GM23338 (cell line): Measurements from ENCODE around the gene FXN. TPM values are rescaled to one million over a fixed set of nuclear protein-coding genes. Genes with fewer than 3 reads are reported as not detected.

Experiments used
- CREB1 ChIP-seq: fragments of 250-450 bp; sonication (Bioruptor Pico); IDR thresholded peaks from 2 replicates; pipeline ENCODE4 v1.5.0; 2020; ENCODE audit warnings: low read depth, mild to moderate bottlenecking, moderate library complexity
- EZH2 ChIP-seq: fragments of 200-600 bp; sonication (generic); IDR thresholded peaks from one replicate; pipeline ENCODE4 v1.8.0; 2017; ENCODE audit warnings: antibody characterized with exemption, mild to moderate bottlenecking, low read depth; ENCODE audit not compliant: unreplicated experiment
- EZH2phosphoT487 ChIP-seq: fragments of 200-600 bp; sonication (generic); IDR thresholded peaks from one replicate; pipeline ENCODE4 v1.8.1; 2018; ENCODE audit warnings: antibody characterized with exemption; ENCODE audit not compliant: unreplicated experiment
- JUNB ChIP-seq: IDR thresholded peaks from one replicate; pipeline ENCODE4 v1.6.1; 2016; ENCODE audit warnings: antibody characterized with exemption; ENCODE audit not compliant: unreplicated experiment
- NANOG ChIP-seq: IDR thresholded peaks from 2 replicates; pipeline ENCODE4 v1.6.1; 2016; ENCODE audit warnings: antibody characterized with exemption, borderline replicate concordance
- POLR2AphosphoS5 ChIP-seq: IDR thresholded peaks from 2 replicates; pipeline ENCODE4 v1.6.1; 2016; ENCODE audit warnings: antibody characterized with exemption, low read depth
- STAT1 ChIP-seq: IDR thresholded peaks from one replicate; pipeline ENCODE4 v1.6.1; 2016; ENCODE audit warnings: antibody characterized with exemption; ENCODE audit not compliant: unreplicated experiment
- ZNF331 ChIP-seq: fragments of 250-450 bp; sonication (Bioruptor Pico); IDR thresholded peaks from 2 replicates; pipeline ENCODE4 v1.5.0; 2020; ENCODE audit warnings: low read depth, mild to moderate bottlenecking, moderate library complexity
- polyA plus RNA-seq: library from polyadenylated mRNA; unstranded; fragments of >200 nt; fragmentation: Nextera tagmentation; extraction: Ambion mirVana; gene quantifications from 2 replicates; pipeline ENCODE4 v1.2.1, GENCODE V29; 2016
- total RNA-seq: library from RNA; depleted of rRNA; stranded (reverse); fragments of >200 nt; shearing (Covaris generic); gene quantifications from 2 replicates; pipeline ENCODE4 v1.2.3, GENCODE V29; 2014
- TF ChIP-seq, protein P1 (sequence below): fragments of 250-450 bp; sonication (Bioruptor Pico); IDR thresholded peaks from 2 replicates; pipeline ENCODE4 v1.5.0; 2020; ENCODE audit warnings: mild to moderate bottlenecking, moderate library complexity
- TF ChIP-seq, protein P2 (sequence below), 2 experiments: fragments of 200-600 bp in 1 of 2; sonication (generic) in 1 of 2; conservative IDR thresholded peaks; 2 replicates each; pipeline versions ENCODE4 v1.5.1 to v1.6.1; 2016 to 2017; ENCODE audit warnings: antibody characterized with exemption in 2 of 2, low read depth in 2 of 2, mild to moderate bottlenecking in 2 of 2, moderate library complexity in 1 of 2

FXN gene
- total and polyA plus RNA-seq, 2 experiments from 2014 or later = 26.1 to 66.4 TPM

DNA sequence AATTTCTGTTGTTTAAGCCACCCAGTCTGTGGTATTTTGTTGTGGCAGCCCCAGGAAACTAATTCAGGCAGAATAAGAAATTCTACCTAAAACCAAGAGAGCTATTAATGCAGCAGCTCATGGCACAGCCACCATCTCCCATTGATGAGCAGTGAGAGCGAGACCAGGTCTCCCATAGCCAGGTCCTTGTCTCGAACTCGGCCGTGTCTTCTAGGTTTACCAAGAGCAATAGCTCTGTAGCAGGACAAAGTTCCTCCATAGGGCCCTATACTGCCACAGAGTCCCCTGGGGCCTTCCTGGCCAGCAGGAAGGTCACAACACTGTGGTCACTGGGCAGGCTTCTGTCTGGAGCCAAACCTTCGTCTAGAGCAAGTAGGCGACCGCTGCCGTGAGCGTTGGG, 104.0 kb downstream of the FXN start (continued):
- TF ChIP-seq, protein P1, sequence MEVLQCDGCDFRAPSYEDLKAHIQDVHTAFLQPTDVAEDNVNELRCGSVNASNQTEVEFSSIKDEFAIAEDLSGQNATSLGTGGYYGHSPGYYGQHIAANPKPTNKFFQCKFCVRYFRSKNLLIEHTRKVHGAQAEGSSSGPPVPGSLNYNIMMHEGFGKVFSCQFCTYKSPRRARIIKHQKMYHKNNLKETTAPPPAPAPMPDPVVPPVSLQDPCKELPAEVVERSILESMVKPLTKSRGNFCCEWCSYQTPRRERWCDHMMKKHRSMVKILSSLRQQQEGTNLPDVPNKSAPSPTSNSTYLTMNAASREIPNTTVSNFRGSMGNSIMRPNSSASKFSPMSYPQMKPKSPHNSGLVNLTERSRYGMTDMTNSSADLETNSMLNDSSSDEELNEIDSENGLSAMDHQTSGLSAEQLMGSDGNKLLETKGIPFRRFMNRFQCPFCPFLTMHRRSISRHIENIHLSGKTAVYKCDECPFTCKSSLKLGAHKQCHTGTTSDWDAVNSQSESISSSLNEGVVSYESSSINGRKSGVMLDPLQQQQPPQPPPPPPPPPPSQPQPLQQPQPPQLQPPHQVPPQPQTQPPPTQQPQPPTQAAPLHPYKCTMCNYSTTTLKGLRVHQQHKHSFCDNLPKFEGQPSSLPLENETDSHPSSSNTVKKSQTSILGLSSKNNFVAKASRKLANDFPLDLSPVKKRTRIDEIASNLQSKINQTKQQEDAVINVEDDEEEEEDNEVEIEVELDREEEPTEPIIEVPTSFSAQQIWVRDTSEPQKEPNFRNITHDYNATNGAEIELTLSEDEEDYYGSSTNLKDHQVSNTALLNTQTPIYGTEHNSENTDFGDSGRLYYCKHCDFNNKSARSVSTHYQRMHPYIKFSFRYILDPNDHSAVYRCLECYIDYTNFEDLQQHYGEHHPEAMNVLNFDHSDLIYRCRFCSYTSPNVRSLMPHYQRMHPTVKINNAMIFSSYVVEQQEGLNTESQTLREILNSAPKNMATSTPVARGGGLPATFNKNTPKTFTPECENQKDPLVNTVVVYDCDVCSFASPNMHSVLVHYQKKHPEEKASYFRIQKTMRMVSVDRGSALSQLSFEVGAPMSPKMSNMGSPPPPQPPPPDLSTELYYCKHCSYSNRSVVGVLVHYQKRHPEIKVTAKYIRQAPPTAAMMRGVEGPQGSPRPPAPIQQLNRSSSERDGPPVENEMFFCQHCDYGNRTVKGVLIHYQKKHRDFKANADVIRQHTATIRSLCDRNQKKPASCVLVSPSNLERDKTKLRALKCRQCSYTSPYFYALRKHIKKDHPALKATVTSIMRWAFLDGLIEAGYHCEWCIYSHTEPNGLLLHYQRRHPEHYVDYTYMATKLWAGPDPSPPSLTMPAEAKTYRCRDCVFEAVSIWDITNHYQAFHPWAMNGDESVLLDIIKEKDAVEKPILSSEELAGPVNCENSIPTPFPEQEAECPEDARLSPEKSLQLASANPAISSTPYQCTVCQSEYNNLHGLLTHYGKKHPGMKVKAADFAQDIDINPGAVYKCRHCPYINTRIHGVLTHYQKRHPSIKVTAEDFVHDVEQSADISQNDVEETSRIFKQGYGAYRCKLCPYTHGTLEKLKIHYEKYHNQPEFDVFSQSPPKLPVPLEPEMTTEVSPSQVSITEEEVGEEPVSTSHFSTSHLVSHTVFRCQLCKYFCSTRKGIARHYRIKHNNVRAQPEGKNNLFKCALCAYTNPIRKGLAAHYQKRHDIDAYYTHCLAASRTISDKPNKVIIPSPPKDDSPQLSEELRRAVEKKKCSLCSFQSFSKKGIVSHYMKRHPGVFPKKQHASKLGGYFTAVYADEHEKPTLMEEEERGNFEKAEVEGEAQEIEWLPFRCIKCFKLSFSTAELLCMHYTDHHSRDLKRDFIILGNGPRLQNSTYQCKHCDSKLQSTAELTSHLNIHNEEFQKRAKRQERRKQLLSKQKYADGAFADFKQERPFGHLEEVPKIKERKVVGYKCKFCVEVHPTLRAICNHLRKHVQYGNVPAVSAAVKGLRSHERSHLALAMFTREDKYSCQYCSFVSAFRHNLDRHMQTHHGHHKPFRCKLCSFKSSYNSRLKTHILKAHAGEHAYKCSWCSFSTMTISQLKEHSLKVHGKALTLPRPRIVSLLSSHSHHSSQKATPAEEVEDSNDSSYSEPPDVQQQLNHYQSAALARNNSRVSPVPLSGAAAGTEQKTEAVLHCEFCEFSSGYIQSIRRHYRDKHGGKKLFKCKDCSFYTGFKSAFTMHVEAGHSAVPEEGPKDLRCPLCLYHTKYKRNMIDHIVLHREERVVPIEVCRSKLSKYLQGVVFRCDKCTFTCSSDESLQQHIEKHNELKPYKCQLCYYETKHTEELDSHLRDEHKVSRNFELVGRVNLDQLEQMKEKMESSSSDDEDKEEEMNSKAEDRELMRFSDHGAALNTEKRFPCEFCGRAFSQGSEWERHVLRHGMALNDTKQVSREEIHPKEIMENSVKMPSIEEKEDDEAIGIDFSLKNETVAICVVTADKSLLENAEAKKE (CRISPR knock-in tag) = no peak
- TF ChIP-seq EZH2 (no peak), EZH2phosphoT487 (no peak), NANOG (no peak), ZNF331 (CRISPR knock-in tag) (no peak), POLR2AphosphoS5 (no peak), CREB1 (CRISPR knock-in tag) (no peak), JUNB (no peak), STAT1 (no peak)
- TF ChIP-seq, protein P2, sequence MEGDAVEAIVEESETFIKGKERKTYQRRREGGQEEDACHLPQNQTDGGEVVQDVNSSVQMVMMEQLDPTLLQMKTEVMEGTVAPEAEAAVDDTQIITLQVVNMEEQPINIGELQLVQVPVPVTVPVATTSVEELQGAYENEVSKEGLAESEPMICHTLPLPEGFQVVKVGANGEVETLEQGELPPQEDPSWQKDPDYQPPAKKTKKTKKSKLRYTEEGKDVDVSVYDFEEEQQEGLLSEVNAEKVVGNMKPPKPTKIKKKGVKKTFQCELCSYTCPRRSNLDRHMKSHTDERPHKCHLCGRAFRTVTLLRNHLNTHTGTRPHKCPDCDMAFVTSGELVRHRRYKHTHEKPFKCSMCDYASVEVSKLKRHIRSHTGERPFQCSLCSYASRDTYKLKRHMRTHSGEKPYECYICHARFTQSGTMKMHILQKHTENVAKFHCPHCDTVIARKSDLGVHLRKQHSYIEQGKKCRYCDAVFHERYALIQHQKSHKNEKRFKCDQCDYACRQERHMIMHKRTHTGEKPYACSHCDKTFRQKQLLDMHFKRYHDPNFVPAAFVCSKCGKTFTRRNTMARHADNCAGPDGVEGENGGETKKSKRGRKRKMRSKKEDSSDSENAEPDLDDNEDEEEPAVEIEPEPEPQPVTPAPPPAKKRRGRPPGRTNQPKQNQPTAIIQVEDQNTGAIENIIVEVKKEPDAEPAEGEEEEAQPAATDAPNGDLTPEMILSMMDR (conservative IDR thresholded peaks at IDR 0.05; ENCODE audit: low read depth in 2 of 2) = no peak
